ENCODE results near the gene CALML6.

The CALML6 gene

GRCh38 chr1:1939296-1940122, 24.4 kb downstream of the CALML6 start:
- H3K9ac ChIP-seq (ENCODE audit: low read length) = no peak overlapping the region
- H3K79me1 ChIP-seq (ENCODE audit: low read length) = no peaks in the 10 kb centered on the region
- H4K91ac ChIP-seq (ENCODE audit: low read depth, low read length) = no peak overlapping the region
- no peak for DNase-seq
- no peak overlapping the region for H2BK5ac ChIP-seq (ENCODE audit: low read depth, low read length, poor library complexity)
- H4K12ac ChIP-seq (ENCODE audit: low read depth, low read length) = no peak overlapping the region
- no peak overlapping the region for H2BK120ac ChIP-seq (ENCODE audit: insufficient read depth, low read length, poor library complexity)
- no peak overlapping the region for H3K14ac ChIP-seq (ENCODE audit: low read length)
- no CpG with 5 or more reads among the region's 28 CpGs for WGBS (ENCODE audit: extremely low coverage, insufficient coverage, insufficient read length)
- H3K23ac ChIP-seq (ENCODE audit: low read length) = no peak overlapping the region
- peaks cover 0 to 1% of the 10 kb centered on the region in 2 experiments for H3K4me1 ChIP-seq (ENCODE audit: control insufficient read depth in 1 of 2, insufficient read depth in 2 of 2, low read length in 2 of 2)
- H3K4ac ChIP-seq (ENCODE audit: low read depth, low read length) = no peak overlapping the region
- H2AFZ ChIP-seq (ENCODE audit: insufficient read depth, low read length, poor library complexity) = no peak overlapping the region
- no peak overlapping the region for H2AK5ac ChIP-seq (ENCODE audit: low read length)
- H3K36me3 ChIP-seq (ENCODE audit: control insufficient read depth in 1 of 2, insufficient read depth in 2 of 2, low read length in 2 of 2) = no peaks in the 10 kb centered on the region
- no peak overlapping the region for H3K27ac ChIP-seq (ENCODE audit: low read depth, low read length)
- peaks cover 8% of the 10 kb centered on the region for H3K9me3 ChIP-seq (ENCODE audit: insufficient read depth, low read depth, low read length)
- no peaks in the 10 kb centered on the region for H3K27me3 ChIP-seq (ENCODE audit: insufficient read depth, low read length)
- H3K18ac ChIP-seq (ENCODE audit: low read length) = no peak overlapping the region
- H3K4me3 ChIP-seq (ENCODE audit: low read depth, low read length) = no peak overlapping the region
- no peak overlapping the region for H2BK12ac ChIP-seq (ENCODE audit: low read length)
- no peaks in the 10 kb centered on the region for H3K79me2 ChIP-seq (ENCODE audit: control insufficient read depth, insufficient read depth, low read length, poor library complexity)
- H3K4me2 ChIP-seq (ENCODE audit: low read length) = no peak overlapping the region
- no peak overlapping the region for H4K8ac ChIP-seq (ENCODE audit: low read depth, low read length)

GRCh38 chr1:1940123-1940425, 25.0 kb downstream of the CALML6 start:
- Histone ChIP-seq H2BK120ac (ENCODE audit: insufficient read depth, low read length, poor library complexity) (no peak overlapping the region), H4K8ac (ENCODE audit: low read depth, low read length) (no peak overlapping the region), H4K12ac (ENCODE audit: low read depth, low read length) (no peak overlapping the region), H3K4me3 (ENCODE audit: low read depth, low read length) (no peak overlapping the region), H3K4ac (ENCODE audit: low read depth, low read length) (no peak overlapping the region), H3K23ac (ENCODE audit: low read length) (no peak overlapping the region), H3K79me2 (ENCODE audit: control insufficient read depth, insufficient read depth, low read length, poor library complexity) (no peaks in the 10 kb centered on the region), H2AK5ac (ENCODE audit: low read length) (no peak overlapping the region), H3K18ac (ENCODE audit: low read length) (no peak overlapping the region), H2AFZ (ENCODE audit: insufficient read depth, low read length, poor library complexity) (no peak overlapping the region), H3K36me3 (ENCODE audit: control insufficient read depth in 1 of 2, insufficient read depth in 2 of 2, low read length in 2 of 2) (no peaks in the 10 kb centered on the region), H3K4me1 (ENCODE audit: control insufficient read depth in 1 of 2, insufficient read depth in 2 of 2, low read length in 2 of 2) (peaks cover 0 to 1% of the 10 kb centered on the region in 2 experiments), H3K14ac (ENCODE audit: low read length) (no peak overlapping the region), H3K79me1 (ENCODE audit: low read length) (no peaks in the 10 kb centered on the region), H3K9me3 (ENCODE audit: insufficient read depth, low read depth, low read length) (peaks cover 4% of the 10 kb centered on the region), H3K9ac (ENCODE audit: low read length) (no peak overlapping the region), H2BK5ac (ENCODE audit: low read depth, low read length, poor library complexity) (no peak overlapping the region), H3K4me2 (ENCODE audit: low read length) (no peak overlapping the region), H3K27me3 (ENCODE audit: insufficient read depth, low read length) (no peaks in the 10 kb centered on the region), H2BK12ac (ENCODE audit: low read length) (no peak overlapping the region), H3K27ac (ENCODE audit: low read depth, low read length) (no peak overlapping the region), H4K91ac (ENCODE audit: low read depth, low read length) (no peak overlapping the region)
- DNase-seq = no peak
- WGBS (ENCODE audit: extremely low coverage, insufficient coverage, insufficient read length) = no CpG with 5 or more reads among the region's 12 CpGs

- H2AFZ ChIP-seq (ENCODE audit: insufficient read depth, low read length, poor library complexity) = no peak overlapping the region
Measured at GRCh38 chr1:1941211-1941841, 26.3 kb downstream of the CALML6 start.

GRCh38 chr1:1941868-1942752, 27.1 kb downstream of the CALML6 start:
- H3K23ac ChIP-seq (ENCODE audit: low read length) = no peak overlapping the region
- no peak overlapping the region for H2BK120ac ChIP-seq (ENCODE audit: insufficient read depth, low read length, poor library complexity)
- no peak overlapping the region for H4K8ac ChIP-seq (ENCODE audit: low read depth, low read length)
- H2AK5ac ChIP-seq (ENCODE audit: low read length) = no peak overlapping the region
- H2BK12ac ChIP-seq (ENCODE audit: low read length) = no peak overlapping the region
- no peaks in the 10 kb centered on the region for H3K27me3 ChIP-seq (ENCODE audit: insufficient read depth, low read length)
- no peaks in the 10 kb centered on the region for H3K36me3 ChIP-seq (ENCODE audit: control insufficient read depth in 1 of 2, insufficient read depth in 2 of 2, low read length in 2 of 2)
- H3K9ac ChIP-seq (ENCODE audit: low read length) = no peak overlapping the region
- peaks cover 4% of the 10 kb centered on the region for H3K9me3 ChIP-seq (ENCODE audit: insufficient read depth, low read depth, low read length)
- H3K4me2 ChIP-seq (ENCODE audit: low read length) = no peak overlapping the region
- H3K18ac ChIP-seq (ENCODE audit: low read length) = no peak overlapping the region
- peaks cover 0 to 1% of the 10 kb centered on the region in 2 experiments for H3K4me1 ChIP-seq (ENCODE audit: control insufficient read depth in 1 of 2, insufficient read depth in 2 of 2, low read length in 2 of 2)
- WGBS (ENCODE audit: extremely low coverage, insufficient coverage, insufficient read length) = no CpG with 5 or more reads among the region's 39 CpGs
- H3K27ac ChIP-seq (ENCODE audit: low read depth, low read length) = no peak overlapping the region
- no peak overlapping the region for H2AFZ ChIP-seq (ENCODE audit: insufficient read depth, low read length, poor library complexity)
- no peak for DNase-seq
- H3K79me2 ChIP-seq (ENCODE audit: control insufficient read depth, insufficient read depth, low read length, poor library complexity) = no peaks in the 10 kb centered on the region
- H4K12ac ChIP-seq (ENCODE audit: low read depth, low read length) = no peak overlapping the region
- no peaks in the 10 kb centered on the region for H3K79me1 ChIP-seq (ENCODE audit: low read length)
- H2BK5ac ChIP-seq (ENCODE audit: low read depth, low read length, poor library complexity) = no peak overlapping the region
- H3K4ac ChIP-seq (ENCODE audit: low read depth, low read length) = no peak overlapping the region
- H4K91ac ChIP-seq (ENCODE audit: low read depth, low read length) = no peak overlapping the region
- H3K4me3 ChIP-seq (ENCODE audit: low read depth, low read length) = no peak overlapping the region
- no peak overlapping the region for H3K14ac ChIP-seq (ENCODE audit: low read length)

More at GRCh38 chr1:1941211-1941841, 26.3 kb downstream of the CALML6 start:
- Histone ChIP-seq H3K4me1 (ENCODE audit: control insufficient read depth in 1 of 2, insufficient read depth in 2 of 2, low read length in 2 of 2) (peaks cover 0 to 1% of the 10 kb centered on the region in 2 experiments), H2BK12ac (ENCODE audit: low read length) (no peak overlapping the region), H3K36me3 (ENCODE audit: control insufficient read depth in 1 of 2, insufficient read depth in 2 of 2, low read length in 2 of 2) (no peaks in the 10 kb centered on the region), H3K9me3 (ENCODE audit: insufficient read depth, low read depth, low read length) (peaks cover 4% of the 10 kb centered on the region), H3K79me1 (ENCODE audit: low read length) (no peaks in the 10 kb centered on the region), H3K79me2 (ENCODE audit: control insufficient read depth, insufficient read depth, low read length, poor library complexity) (no peaks in the 10 kb centered on the region), H4K12ac (ENCODE audit: low read depth, low read length) (no peak overlapping the region), H2BK120ac (ENCODE audit: insufficient read depth, low read length, poor library complexity) (no peak overlapping the region), H3K23ac (ENCODE audit: low read length) (no peak overlapping the region), H3K4me2 (ENCODE audit: low read length) (no peak overlapping the region), H3K9ac (ENCODE audit: low read length) (no peak overlapping the region), H3K4ac (ENCODE audit: low read depth, low read length) (no peak overlapping the region), H3K4me3 (ENCODE audit: low read depth, low read length) (no peak overlapping the region), H2BK5ac (ENCODE audit: low read depth, low read length, poor library complexity) (no peak overlapping the region), H3K18ac (ENCODE audit: low read length) (no peak overlapping the region), H3K27ac (ENCODE audit: low read depth, low read length) (no peak overlapping the region), H4K8ac (ENCODE audit: low read depth, low read length) (no peak overlapping the region), H3K14ac (ENCODE audit: low read length) (no peak overlapping the region), H2AK5ac (ENCODE audit: low read length) (no peak overlapping the region), H4K91ac (ENCODE audit: low read depth, low read length) (no peak overlapping the region), H3K27me3 (ENCODE audit: insufficient read depth, low read length) (no peaks in the 10 kb centered on the region)
- DNase-seq = no peak
- WGBS (ENCODE audit: extremely low coverage, insufficient coverage, insufficient read length) = no CpG with 5 or more reads among the region's 19 CpGs

Measured in trophoblast cell (in vitro differentiated cells and primary cell).